ENCODE results near the gene CHRM4.

Gene CHRM4

DNA sequence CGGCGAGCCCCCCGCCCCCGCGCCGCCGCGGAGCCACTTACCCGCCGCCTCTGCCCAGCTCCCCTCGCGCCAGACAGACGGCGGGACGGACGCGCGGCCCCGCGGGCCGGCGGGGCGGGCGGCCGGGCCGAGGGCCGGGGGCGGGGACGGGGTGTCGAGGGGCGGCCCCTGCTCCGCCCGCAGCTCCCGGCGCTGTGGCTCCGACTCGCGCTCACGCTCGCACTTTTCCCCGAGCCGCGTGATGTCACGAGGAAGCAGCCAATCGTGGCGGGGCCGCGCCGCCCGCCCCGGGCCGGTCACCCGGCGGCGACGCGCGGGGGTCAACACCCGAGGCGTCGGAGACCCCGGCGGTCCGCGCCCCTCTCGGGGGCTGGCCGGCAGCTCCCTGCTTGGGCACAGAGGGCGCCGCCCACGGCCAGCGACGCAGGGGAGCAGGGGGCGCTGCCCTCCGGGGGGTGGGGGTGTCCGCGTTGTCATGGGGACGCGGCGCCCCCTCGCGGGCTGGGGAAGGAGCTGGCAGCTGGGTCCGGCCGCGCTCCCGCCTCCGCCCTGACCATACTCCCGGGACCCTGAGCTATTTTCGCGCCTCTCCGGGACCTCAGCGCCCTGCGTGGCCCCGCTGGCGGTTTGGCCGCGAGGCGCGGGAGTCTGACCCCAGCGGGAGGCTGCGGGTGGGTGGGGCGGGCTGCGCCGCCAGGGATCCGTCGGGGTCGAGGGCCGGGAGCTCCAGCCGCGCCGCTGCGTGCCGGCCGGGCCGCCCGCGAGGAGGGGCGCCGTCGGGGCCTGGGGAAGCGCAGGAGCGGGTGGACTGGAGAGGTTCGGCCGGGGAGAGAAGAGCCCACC, at the start of gene CHRM4:
TSS of gene CHRM4 (minus strand) at position 199 of the 843 bp plus-strand sequence. CDS start 5,219 bp downstream, outside the sequence.
- peak; percentile 57 for DNase-seq

DNA sequence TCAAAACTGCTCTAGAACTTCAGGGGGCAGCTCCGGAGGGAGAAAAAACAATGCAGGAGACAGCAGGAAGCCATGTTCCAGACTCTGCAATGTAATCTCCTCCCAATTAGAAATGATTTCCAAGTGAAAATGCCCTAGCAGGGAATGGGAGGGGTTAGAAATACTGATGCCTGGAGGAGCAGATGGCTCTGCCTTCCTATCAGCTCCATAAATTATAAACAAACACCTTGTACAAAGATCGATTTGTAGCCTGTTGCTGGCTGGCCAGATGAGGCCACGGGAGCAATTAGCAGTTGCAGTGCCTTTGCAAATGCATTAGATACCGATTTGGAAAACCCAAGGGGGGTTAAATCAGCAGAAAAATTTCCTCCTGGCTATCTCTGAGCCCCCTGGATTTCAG, 46.6 kb upstream of the CHRM4 start:
- DNase-seq, result no peak

DNA sequence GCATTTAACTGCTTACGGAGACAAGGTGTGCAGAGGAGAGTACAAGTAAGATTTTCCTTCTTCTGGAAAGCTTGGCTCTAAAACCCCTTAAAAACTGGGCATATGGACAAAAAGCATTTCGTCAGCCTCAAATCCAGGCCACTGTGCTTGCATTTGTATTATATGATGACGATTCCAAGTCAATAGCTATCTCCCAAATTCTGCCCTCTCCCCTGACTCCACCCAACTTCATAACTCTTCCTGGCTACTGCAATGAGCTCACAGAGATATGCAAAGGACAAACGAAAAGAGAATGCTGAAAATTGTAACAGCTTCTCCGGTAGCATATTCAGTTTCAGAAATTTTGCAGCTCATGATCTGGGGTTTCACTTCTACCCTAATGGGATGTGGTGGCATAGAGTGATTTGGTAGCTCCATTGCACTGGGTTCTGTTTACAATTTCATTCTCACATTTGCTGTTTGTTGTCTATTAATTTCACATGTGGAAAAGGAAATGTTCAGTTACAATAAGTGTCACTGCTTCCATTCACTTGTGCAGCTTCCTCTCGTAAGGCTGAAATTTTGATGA, 45.6 kb upstream of the CHRM4 start:
- no peak for DNase-seq

DNA sequence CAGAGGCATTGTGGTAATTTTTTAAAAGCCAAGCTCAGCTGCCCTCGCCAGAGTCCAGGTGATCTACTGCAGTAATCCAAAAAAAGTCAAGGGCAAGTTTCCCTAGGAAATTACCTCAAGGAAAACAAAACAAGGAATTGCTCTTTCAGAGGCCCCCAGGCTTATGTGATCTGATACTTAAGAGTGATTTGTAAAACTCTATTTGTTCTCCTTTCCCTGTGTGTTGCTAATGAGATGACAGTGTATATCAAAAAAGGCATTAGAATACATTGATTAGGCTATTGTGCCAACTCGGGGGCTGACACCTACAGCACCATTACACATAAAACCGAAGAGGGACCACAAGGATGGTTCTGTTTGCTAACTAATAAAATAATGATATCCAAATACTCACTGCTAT, 44.5 kb upstream of the CHRM4 start:
- DNase-seq, result no peak

DNA sequence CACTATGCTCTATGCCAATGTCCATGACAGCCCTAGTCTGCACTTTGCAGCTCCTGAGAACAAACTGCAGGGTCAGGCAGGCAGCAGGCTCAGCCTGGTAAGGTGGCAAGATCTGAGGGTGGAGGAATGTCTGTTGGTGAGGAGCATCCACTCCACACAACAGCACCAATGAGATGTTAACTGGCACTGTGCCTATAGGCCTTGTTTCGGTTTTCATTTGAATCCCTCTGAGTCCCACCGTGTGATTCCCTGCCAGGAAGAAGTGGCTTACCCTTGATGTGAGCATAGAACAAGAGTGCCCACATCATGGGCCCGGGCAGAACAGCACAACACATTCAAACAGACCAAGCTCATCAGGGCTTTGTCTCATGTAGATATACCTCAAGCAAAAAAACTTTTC, 44.1 kb upstream of the CHRM4 start:
- no peak for DNase-seq

DNA sequence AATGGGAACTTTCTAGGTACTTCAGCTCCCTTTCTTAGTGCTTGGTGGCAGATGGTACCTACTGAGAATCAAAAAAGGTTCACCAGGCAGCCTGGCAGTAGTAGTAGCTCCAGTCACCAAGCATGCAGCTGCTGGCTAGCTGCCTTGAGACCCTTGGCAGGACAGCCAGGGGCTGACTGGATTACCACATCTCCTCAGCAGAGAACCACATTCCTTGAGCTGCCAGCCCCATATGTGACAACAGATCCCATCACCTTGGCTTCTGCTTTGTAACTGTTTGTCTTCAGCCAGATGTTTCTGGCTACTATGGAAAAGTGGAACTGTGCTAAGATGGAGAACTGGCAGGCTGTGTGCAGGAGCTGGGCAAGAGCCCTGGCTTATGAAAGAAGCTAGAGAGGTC, 39.6 kb upstream of the CHRM4 start:
- no peak for DNase-seq

DNA sequence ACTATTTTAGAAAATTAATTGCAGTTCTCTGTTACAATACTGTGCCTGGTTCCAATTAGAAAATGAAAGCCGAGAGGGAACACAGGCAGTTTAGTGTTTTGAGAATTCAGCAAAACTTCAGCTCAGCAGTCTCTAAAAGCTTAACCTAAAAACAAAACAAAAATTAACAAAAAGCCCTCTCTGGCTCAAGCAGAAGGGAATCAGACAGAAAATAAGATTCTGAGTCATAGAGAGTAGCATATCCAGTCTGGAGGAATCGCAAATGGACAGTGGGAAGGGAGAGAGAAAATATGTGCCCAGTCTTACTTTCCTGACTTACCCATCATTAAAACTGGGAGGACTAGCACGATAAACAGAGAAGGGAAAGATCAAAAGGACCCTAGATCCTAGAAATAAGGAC, 38.1 kb upstream of the CHRM4 start:
- DNase-seq, result no peak

DNA sequence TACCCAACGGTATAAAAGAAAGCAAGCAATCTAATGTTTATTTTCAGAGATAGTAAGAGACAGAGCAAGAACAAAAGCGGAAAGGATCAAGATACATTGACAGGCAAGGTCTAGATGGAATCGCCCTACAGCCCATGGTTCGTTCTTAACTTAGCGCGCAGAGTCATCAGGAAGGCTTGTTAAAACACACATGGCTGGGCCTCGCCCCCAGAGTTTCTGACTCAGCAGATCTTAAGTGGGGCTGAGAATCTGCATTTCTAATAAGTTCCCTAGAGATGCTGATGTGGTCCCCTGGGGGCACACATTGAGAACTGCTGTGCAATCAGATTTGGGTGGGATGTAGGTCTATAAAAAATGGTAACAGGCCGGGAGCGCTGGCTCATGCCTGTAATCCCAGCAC, 35.8 kb upstream of the CHRM4 start:
- no peak for DNase-seq

DNA sequence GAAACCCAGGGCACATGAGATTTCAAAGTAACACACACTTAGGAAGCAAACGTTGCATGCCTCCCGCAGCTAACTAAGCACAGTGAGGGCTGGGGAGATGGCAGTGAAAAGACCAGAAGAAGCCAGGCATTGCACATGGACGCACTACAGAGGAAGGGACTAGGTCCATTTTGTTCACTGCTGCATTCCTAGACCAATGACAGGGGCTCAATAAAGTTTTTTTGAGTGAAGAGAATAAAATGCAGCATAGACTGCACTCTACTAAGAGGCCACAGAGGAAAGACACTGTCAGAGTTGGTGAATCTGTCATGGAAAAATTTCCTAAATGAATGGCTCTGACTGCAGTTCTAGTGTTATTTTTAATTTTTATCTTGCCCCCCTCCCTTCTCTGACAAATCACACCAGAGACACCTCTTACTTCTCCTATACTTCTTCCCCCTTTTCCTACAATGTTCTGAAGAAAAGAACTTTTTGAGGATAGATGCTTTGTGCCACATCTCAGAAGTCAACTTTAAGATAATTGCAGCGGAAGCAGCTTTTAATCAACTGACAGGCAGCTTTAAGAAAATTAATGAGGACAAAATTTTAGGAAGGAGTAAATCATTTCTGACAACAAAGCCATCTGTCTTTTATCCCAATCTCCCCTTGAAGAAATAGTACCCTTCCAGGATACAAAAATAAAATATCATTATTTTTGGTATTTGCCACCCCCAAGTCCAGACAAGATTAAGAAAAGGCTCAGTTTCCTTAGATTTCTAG, 34.8 kb upstream of the CHRM4 start:
- no peak for DNase-seq

DNA sequence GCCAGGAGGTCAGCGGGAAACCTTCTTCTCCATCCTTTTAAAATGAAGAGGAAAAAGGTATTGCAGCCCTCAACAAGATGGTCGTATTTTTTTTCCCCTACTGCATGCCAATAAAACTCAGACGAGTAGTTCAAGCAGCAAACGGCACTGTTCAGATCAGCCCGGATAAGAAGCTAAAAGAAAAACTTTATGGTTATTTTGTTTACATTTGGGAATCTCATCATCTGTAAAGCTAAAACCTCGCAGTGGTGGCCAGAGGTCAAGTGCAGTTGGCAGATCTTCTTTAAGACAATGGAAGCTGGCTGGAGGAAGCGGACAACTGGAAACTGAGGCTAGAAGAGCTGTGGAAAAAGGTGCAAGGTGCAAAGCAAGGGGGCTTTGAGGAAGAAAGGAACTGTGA, 31.0 kb upstream of the CHRM4 start:
- DNase-seq, result no peak

DNA sequence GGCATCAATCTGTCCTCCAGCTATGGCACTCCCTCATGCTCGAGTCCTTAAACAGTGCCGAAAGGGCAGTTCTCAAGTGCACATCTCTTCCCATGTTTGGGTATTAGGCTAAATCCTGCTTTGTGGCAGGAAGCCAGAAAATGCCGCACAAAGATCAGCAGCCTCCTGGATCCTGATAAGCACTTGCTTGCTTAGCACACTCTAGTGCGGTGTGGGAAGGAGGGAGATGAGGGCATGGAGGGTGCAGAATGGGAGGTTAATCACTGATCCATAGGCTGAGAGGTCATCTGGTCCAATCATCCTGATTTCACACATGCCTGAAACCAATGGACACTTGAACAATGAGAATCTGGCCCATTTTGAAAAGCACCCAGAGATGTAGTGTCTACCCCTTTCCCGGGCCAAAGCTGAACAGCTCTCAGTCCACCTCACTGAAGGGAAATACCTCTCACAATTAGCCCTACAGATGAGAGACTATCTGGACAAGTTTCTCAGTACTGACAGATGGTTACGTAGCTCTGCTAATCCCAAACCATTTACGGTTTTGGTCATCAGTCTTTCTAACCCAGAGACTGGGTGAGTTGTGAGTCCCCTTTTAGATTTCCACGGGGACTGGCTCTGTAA, 29.8 kb upstream of the CHRM4 start:
- DNase-seq, result no peak

DNA sequence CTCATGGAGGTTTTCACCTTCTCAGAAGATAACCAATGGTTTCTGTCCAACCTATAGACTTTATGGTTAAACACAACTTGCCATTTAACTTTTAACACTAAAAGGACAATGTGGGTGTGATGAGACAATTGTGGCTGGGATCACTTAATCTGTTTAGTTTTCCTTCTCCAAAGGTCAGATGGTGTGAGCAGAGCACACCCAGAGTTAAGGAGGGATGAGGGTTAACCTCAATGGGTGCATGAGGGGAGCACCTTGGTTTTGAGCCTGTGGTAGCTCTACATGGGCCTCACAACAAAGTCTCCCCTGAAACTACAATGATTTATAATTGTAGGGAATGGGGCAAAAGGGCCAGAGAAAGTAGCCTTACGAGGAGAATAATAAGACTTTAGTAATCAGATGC, 28.9 kb upstream of the CHRM4 start:
- no peak for DNase-seq

DNA sequence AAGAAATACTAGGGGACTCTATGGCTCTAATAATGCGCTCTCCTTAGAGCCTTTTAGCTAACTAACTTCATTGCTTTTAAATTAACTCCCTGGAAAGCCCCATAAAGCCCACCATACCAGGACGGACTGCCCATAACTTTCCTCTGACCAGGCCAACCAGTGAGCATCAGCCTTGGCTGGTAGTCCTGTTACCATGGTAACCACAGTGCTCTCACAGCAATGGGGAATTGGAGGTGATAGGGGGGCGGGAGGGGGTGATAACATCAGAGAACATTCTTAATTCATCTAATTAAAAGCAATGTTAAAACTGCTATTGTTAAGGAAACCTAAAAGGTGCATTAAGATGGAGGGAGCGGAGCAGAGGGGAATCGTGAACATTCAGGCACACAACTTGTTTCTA, 27.2 kb upstream of the CHRM4 start:
- DNase-seq, result no peak

DNA sequence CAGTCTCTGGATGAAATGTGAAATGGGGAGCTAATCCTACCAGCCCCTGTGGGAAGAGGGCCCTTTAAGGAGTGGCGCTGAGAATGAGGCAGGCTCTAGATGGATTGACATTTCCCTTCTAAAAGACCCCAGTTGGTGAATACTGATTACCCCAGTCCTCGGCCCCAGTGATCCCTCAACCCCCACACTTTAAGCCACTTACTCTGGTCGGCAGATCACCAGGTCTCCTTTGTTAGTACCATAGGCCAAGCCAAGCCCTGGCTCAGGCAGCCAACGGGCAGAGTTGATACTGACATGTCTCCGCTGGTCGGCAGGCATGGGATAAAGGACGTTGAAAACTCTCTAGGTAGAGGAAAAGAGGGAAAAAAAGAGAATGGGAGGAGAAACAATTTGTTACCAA, 26.1 kb upstream of the CHRM4 start:
- DNase-seq, result no peak

DNA sequence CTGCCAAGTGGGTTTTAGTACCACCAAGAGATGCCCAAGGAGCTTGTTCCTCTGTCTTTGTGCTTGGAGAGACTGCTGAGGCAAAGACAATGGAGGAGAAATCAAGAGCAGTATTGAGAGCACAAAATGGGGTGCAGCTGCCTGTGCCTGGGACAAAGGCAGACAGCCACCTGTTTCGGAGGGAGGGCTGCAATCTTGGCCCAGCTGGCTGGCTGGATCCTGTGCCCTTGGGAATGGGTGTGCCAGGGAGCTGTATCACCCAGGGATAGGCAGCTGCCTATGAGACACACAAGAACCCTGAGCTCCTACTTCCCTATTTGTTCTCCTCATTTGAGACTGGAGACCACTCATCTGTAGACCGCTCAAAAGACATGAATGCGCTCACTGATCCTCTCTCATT, 23.3 kb upstream of the CHRM4 start:
- no peak for DNase-seq

DNA sequence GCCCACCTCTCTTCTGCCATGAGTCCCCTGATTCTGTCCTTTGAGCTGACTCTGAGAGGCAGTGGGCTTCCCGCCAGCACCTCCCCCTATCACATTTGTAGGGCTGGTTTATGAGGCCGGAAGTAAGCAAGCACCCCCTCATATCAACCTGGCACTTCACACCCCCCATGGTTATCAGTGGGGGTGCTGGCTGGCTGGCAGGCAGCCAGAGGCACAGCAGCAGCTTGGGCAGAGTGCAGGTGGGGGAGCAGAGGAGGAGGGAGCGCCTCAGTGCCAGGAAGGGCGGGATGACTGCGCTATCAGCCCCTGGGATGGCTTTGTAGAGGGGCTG, 22.9 kb upstream of the CHRM4 start:
- no peak for DNase-seq

DNA sequence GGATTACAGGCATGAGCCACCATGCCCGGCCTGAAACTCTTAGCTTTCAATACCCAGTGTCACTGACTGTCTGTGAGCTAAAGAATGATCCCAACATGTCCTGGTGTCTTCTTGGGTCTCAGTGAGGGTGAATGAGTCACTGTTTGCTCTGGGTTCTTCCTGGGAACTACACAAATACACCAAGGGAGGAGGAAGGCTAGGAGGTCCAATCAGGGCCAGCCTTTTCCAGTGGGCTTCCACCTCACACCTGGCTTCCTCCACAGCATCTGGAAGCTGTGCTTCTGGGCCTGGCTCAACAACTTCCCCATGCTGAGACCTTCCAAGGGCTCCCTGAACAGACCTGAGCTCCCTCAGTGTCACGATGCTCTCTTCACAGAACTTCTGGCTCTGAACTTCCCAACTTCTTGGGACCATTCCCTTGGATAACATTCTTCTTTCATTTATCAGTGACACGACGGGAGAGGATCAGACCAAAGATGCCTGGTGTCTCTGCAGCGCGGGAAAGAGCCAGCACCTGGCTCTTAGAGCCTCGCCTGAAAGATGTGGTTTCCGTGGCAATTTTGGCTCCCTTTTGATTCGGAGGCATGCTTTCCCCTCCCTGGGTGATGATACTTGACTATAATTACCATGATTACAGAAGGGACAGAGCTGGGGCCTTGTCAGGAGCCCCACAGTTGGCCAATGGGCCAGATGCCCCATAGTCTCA, 22.3 kb upstream of the CHRM4 start:
- DNase-seq, result no peak

DNA sequence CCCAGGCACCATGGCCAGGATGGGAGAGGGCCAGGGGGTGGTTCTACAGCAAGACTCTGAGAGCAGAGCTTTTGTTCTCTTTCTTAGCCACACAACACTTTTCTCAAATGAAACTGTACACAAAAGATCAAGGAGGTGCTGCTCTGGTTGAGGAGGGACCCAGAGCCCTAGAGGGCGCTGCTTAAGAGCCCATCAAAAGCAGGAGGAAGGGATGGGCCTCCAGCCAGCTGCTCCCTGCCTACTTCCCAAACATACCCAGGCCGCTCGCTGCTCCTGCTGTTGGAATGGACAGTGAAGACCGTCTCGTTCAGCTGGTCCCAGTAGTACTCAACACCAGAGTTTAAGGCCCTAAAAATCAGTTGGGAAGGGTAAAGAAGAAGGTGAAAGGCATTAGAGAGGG, 18.4 kb upstream of the CHRM4 start:
- no peak for DNase-seq

DNA sequence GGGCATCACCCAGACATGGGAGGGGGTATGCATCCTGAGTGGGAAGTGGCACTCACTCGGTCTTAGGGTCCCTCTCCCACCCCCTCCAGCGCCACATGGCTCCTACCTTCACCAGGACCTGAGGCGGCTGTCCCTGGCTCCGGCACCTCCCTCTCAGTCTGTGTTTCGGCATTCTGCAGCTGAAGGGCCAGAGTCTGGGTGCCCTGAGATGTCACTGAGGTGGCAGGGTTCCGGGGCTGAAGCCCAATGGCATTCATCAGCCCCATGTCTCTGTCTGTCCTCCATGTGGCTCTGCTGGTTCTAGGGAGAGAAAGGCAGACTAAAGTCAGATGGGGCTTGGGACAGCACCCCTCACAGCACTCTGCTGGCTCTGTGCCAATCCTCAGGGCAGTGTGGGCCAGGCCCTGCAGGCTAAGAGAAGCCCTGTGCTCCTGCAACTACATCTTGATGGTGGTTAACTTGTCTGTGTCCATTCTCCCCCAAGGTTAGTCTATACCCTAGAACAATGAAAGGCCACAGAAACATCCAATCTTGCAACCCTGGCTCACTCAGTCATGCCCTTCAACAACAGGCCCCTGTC, 16.9 kb upstream of the CHRM4 start:
- DNase-seq, result no peak

DNA sequence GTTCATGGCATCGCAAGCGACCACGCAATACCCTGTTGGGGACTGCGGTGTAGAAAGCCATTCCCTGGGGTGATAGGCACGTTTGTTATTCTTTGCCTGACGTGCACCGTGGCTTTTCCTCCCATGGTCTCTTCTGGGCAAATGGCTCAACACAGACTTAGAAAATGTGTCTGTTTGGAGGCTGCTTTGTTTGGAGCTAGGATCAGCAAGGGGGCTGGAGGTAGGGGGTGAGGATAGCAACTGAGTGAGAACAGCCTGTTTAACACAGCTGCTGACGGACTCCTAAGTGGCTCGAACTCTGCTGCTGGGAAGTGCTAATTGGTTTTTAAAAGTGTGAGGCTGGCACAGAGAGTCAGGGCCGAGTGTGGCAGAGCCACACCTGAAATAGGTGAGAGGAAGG, 16.1 kb upstream of the CHRM4 start:
- DNase-seq, result no peak

DNA sequence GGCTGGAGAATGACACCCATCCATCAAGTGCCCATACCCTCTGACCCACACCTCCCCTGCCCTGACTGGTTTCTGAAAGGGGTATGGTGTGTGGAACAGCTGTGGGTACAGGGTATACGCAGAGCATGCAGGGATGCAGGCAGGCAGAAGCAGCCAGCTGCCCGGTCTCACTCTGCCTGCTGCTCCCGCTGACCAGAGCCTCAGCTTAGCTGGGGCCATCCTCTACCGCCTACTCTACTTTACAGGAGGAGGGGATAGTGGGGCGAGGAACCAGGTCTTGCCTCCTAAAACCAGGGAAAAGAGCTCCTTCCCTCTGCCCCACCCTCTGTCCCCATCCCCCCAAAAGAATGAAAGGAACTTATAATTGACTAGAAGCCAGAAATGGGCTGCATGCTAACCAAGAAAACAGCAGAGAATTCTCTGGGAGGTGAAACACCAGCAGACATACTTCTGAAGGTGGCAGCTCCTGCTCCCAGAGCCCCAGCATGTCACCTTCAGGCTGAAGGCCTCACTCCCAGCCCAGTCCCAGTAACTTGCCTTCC, 13.0 kb upstream of the CHRM4 start:
- no peak for DNase-seq

All from right forelimb (tissue), 1 donor.